GM12878 (cell line): Measurements from ENCODE around the gene NCS1.

Experiments used
- BHLHE40 ChIP-seq, 2 experiments: fragments of 450-650 bp in 1 of 2; IDR thresholded peaks; 2 replicates each; pipeline ENCODE4 v1.6.1; 2011 to 2017; ENCODE audit warnings: low read depth in 2 of 2, borderline replicate concordance in 1 of 2, improper control_type of control experiment in 1 of 2, low read length in 1 of 2, mild to moderate bottlenecking in 1 of 2
- CHD2 ChIP-seq: IDR thresholded peaks from 2 replicates; pipeline ENCODE4 v1.6.1; 2011; ENCODE audit warnings: low read depth, low read length, improper control_type of control experiment, borderline replicate concordance
- CREM ChIP-seq: IDR thresholded peaks from 2 replicates; pipeline ENCODE4 v1.6.1; 2014; ENCODE audit warnings: antibody characterized with exemption, low read depth
- CTCF ChIP-seq, 3 experiments: IDR thresholded peaks in 2 of 3; conservative IDR thresholded peaks in 1 of 3; 2 replicates each; pipeline ENCODE4 v1.5.1; 2011; ENCODE audit warnings: low read depth in 3 of 3, low read length in 3 of 3, mild to moderate bottlenecking in 3 of 3, control low read depth in 2 of 3, moderate library complexity in 2 of 3, inconsistent platforms in 1 of 3, mixed read lengths in 1 of 3; ENCODE audit not compliant: control insufficient read depth in 2 of 3, insufficient read depth in 1 of 3; ENCODE audit errors: extremely low read depth in 1 of 3
- E4F1 ChIP-seq: fragments of 450-650 bp; IDR thresholded peaks from 2 replicates; pipeline ENCODE4 v1.6.1; 2018; ENCODE audit warnings: borderline replicate concordance, mild to moderate bottlenecking; ENCODE audit not compliant: partially characterized antibody
- EGR1 ChIP-seq, 2 experiments: IDR thresholded peaks; 1 replicate in 1 of 2; 2 replicates in 1 of 2; pipeline ENCODE4 v1.6.1; 2011 to 2012; ENCODE audit warnings: low read depth in 2 of 2, low read length in 2 of 2, borderline replicate concordance in 1 of 2, mild to moderate bottlenecking in 1 of 2, moderate library complexity in 1 of 2
- EP300 ChIP-seq, 2 experiments: fragments of 150-350 bp in 1 of 2; IDR thresholded peaks; 2 replicates each; pipeline ENCODE4 v1.6.1; 2011 to 2012; ENCODE audit warnings: low read depth in 2 of 2, low read length in 2 of 2, borderline replicate concordance in 1 of 2, improper control_type of control experiment in 1 of 2, inconsistent platforms in 1 of 2; ENCODE audit not compliant: control insufficient read depth in 1 of 2
- EZH2 ChIP-seq: IDR thresholded peaks from 2 replicates; pipeline ENCODE4 v1.6.1; 2012; ENCODE audit warnings: low read depth, mild to moderate bottlenecking, control low read depth, inconsistent platforms, low read length, borderline replicate concordance; ENCODE audit not compliant: control insufficient read depth
- JUND ChIP-seq: IDR thresholded peaks from 2 replicates; pipeline ENCODE4 v1.6.1; 2012; ENCODE audit warnings: low read depth, mild to moderate bottlenecking, low read length, improper control_type of control experiment, moderate library complexity
- POLR2A ChIP-seq: IDR thresholded peaks from 2 replicates; pipeline ENCODE4 v1.6.1; 2011; ENCODE audit warnings: low read depth, mild to moderate bottlenecking, low read length
- SRF ChIP-seq, 2 experiments: IDR thresholded peaks; 2 replicates each; pipeline ENCODE4 v1.6.1; 2011; ENCODE audit warnings: low read depth in 2 of 2, low read length in 2 of 2, mild to moderate bottlenecking in 1 of 2, moderate library complexity in 1 of 2
- USF1 ChIP-seq: IDR thresholded peaks from 2 replicates; pipeline ENCODE4 v1.6.1; 2011; ENCODE audit warnings: borderline replicate concordance, low read depth, mild to moderate bottlenecking, moderate library complexity, mixed read lengths, low read length; ENCODE audit not compliant: insufficient read depth; ENCODE audit errors: extremely low read length
- USF2 ChIP-seq: IDR thresholded peaks from 2 replicates; pipeline ENCODE4 v1.6.1; 2011; ENCODE audit warnings: low read depth, low read length, improper control_type of control experiment, borderline replicate concordance

GRCh38 chr9:130174920-130175321 is 2.7 kb downstream of the NCS1 start:
- TF ChIP-seq CTCF (IDR thresholded peaks at IDR 0.05 in 2 of 3, conservative IDR thresholded peaks at IDR 0.05 in 1 of 3; ENCODE audit: control insufficient read depth in 2 of 3, extremely low read depth in 1 of 3, insufficient read depth in 1 of 3, low read depth in 3 of 3, low read length in 3 of 3) (no peak), USF2 (no peak), JUND (no peak), BHLHE40 (IDR thresholded peaks at IDR 0.05; ENCODE audit: borderline replicate concordance in 1 of 2, low read depth in 2 of 2, low read length in 1 of 2) (no peak), CHD2 (no peak), EGR1 (IDR thresholded peaks at IDR 0.05; ENCODE audit: borderline replicate concordance in 1 of 2, low read depth in 2 of 2, low read length in 2 of 2) (no peak), SRF (IDR thresholded peaks at IDR 0.05; ENCODE audit: low read depth in 2 of 2, low read length in 2 of 2) (no peak), EZH2 (no peak), CREM (no peak), POLR2A (no peak), E4F1 (no peak), USF1 (no peak), EP300 (IDR thresholded peaks at IDR 0.05; ENCODE audit: borderline replicate concordance in 1 of 2, control insufficient read depth in 1 of 2, low read depth in 2 of 2, low read length in 2 of 2) (no peak)
